ENCODE results near the gene GJA10.
A peak's percentile ranks its signal among the peaks of the same experiment; 100 is the strongest.

The GJA10 gene

GRCh38 chr6:89936177-89936576 is 41.9 kb downstream of the GJA10 start:
- Histone ChIP-seq H3K23ac (ENCODE audit: low read length) (no peak overlapping the region), H3K4ac (ENCODE audit: low read depth, low read length) (no peak overlapping the region), H2BK15ac (replicated peaks; ENCODE audit: low read depth) (no peak overlapping the region), H3K56ac (ENCODE audit: low read length) (no peak overlapping the region), H3K18ac (ENCODE audit: low read length) (no peak overlapping the region), H4K5ac (ENCODE audit: low read length) (no peak overlapping the region), H3K36me3 (ENCODE audit: control insufficient read depth, insufficient read depth, low read length) (no peaks in the 10 kb centered on the region), H4K8ac (ENCODE audit: low read depth, low read length) (no peak overlapping the region), H3K9ac (ENCODE audit: low read length) (no peak overlapping the region), H2BK120ac (ENCODE audit: low read depth, low read length) (no peak overlapping the region), H3K27me3 (ENCODE audit: insufficient read depth, low read length, poor library complexity) (no peaks in the 10 kb centered on the region), H3K79me2 (ENCODE audit: control insufficient read depth, insufficient read depth, low read length) (no peaks in the 10 kb centered on the region), H2AK5ac (ENCODE audit: low read length) (no peak overlapping the region), H3K4me3 (ENCODE audit: low read length) (no peak overlapping the region), H2BK5ac (ENCODE audit: low read length) (no peak overlapping the region), H3K79me1 (ENCODE audit: low read length) (no peaks in the 10 kb centered on the region), H3K27ac (ENCODE audit: low read depth, low read length) (no peak overlapping the region), H3K4me1 (ENCODE audit: control insufficient read depth, low read depth, low read length) (no peaks in the 10 kb centered on the region), H3K4me2 (ENCODE audit: low read length) (no peak overlapping the region)
- WGBS (ENCODE audit: extremely low coverage, insufficient coverage, low lambda C conversion rate): no CpG with 5 or more reads among the region's 1 CpG
- DNase-seq: no peak

- Histone ChIP-seq H3K79me1 (ENCODE audit: low read length) (no peaks in the 10 kb centered on the region), H3K4me3 (ENCODE audit: low read length) (no peak overlapping the region), H2BK5ac (ENCODE audit: low read length) (no peak overlapping the region), H3K4ac (ENCODE audit: low read depth, low read length) (no peak overlapping the region), H3K23ac (ENCODE audit: low read length) (no peak overlapping the region), H3K36me3 (ENCODE audit: control insufficient read depth, insufficient read depth, low read length) (no peaks in the 10 kb centered on the region), H3K79me2 (ENCODE audit: control insufficient read depth, insufficient read depth, low read length) (no peaks in the 10 kb centered on the region), H3K9ac (ENCODE audit: low read length) (no peak overlapping the region), H3K27ac (ENCODE audit: low read depth, low read length) (no peak overlapping the region), H3K18ac (ENCODE audit: low read length) (no peak overlapping the region), H4K5ac (ENCODE audit: low read length) (no peak overlapping the region), H3K56ac (ENCODE audit: low read length) (no peak overlapping the region), H2BK120ac (ENCODE audit: low read depth, low read length) (no peak overlapping the region), H3K27me3 (ENCODE audit: insufficient read depth, low read length, poor library complexity) (no peaks in the 10 kb centered on the region), H4K8ac (ENCODE audit: low read depth, low read length) (no peak overlapping the region), H3K4me1 (ENCODE audit: control insufficient read depth, low read depth, low read length) (no peaks in the 10 kb centered on the region), H2BK15ac (replicated peaks; ENCODE audit: low read depth) (no peak overlapping the region), H3K4me2 (ENCODE audit: low read length) (no peak overlapping the region), H2AK5ac (ENCODE audit: low read length) (no peak overlapping the region)
- WGBS (ENCODE audit: extremely low coverage, insufficient coverage, low lambda C conversion rate): no CpG with 5 or more reads among the region's 12 CpGs
- DNase-seq: no peak
These were observed 43.7 kb downstream of the GJA10 start for GRCh38 chr6:89938014-89938413.

GRCh38 chr6:89939144-89939543 is 44.9 kb downstream of the GJA10 start:
- Histone ChIP-seq H3K79me1 (ENCODE audit: low read length) (no peaks in the 10 kb centered on the region), H3K4me1 (ENCODE audit: control insufficient read depth, low read depth, low read length) (no peaks in the 10 kb centered on the region), H3K9ac (ENCODE audit: low read length) (no peak overlapping the region), H3K18ac (ENCODE audit: low read length) (no peak overlapping the region), H3K27ac (ENCODE audit: low read depth, low read length) (no peak overlapping the region), H4K5ac (ENCODE audit: low read length) (no peak overlapping the region), H3K4me3 (ENCODE audit: low read length) (no peak overlapping the region), H3K4ac (ENCODE audit: low read depth, low read length) (no peak overlapping the region), H3K36me3 (ENCODE audit: control insufficient read depth, insufficient read depth, low read length) (no peaks in the 10 kb centered on the region), H2BK5ac (ENCODE audit: low read length) (no peak overlapping the region), H3K23ac (ENCODE audit: low read length) (no peak overlapping the region), H4K8ac (ENCODE audit: low read depth, low read length) (no peak overlapping the region), H2BK15ac (replicated peaks; ENCODE audit: low read depth) (no peak overlapping the region), H3K4me2 (ENCODE audit: low read length) (no peak overlapping the region), H2BK120ac (ENCODE audit: low read depth, low read length) (no peak overlapping the region), H3K79me2 (ENCODE audit: control insufficient read depth, insufficient read depth, low read length) (no peaks in the 10 kb centered on the region), H3K56ac (ENCODE audit: low read length) (no peak overlapping the region), H3K27me3 (ENCODE audit: insufficient read depth, low read length, poor library complexity) (no peaks in the 10 kb centered on the region), H2AK5ac (ENCODE audit: low read length) (no peak overlapping the region)
- no peak for DNase-seq
- whole genome bisulfite sequencing (ENCODE audit: extremely low coverage, insufficient coverage, low lambda C conversion rate): no CpG with 5 or more reads among the region's 2 CpGs

- peak overlapping the region; percentile 30 for H3K56ac ChIP-seq (ENCODE audit: low read length)
- no peak overlapping the region for H4K8ac ChIP-seq (ENCODE audit: low read depth, low read length)
- no peak overlapping the region for H2AK5ac ChIP-seq (ENCODE audit: low read length)
- H3K4ac ChIP-seq (ENCODE audit: low read depth, low read length): no peak overlapping the region
- no peak overlapping the region for H3K18ac ChIP-seq (ENCODE audit: low read length)
- H2BK15ac ChIP-seq (replicated peaks; ENCODE audit: low read depth): no peak overlapping the region
- H3K23ac ChIP-seq (ENCODE audit: low read length): no peak overlapping the region
- H3K4me3 ChIP-seq (ENCODE audit: low read length): no peak overlapping the region
- no CpG with 5 or more reads among the region's 9 CpGs for WGBS (ENCODE audit: extremely low coverage, insufficient coverage, low lambda C conversion rate)
- no peaks in the 10 kb centered on the region for H3K36me3 ChIP-seq (ENCODE audit: control insufficient read depth, insufficient read depth, low read length)
- no peaks in the 10 kb centered on the region for H3K79me1 ChIP-seq (ENCODE audit: low read length)
- no peak overlapping the region for H3K9ac ChIP-seq (ENCODE audit: low read length)
- peak; percentile 84 for DNase-seq
- H3K27me3 ChIP-seq (ENCODE audit: insufficient read depth, low read length, poor library complexity): no peaks in the 10 kb centered on the region
- H3K4me1 ChIP-seq (ENCODE audit: control insufficient read depth, low read depth, low read length): no peaks in the 10 kb centered on the region
- no peak overlapping the region for H3K4me2 ChIP-seq (ENCODE audit: low read length)
- H3K79me2 ChIP-seq (ENCODE audit: control insufficient read depth, insufficient read depth, low read length): no peaks in the 10 kb centered on the region
- no peak overlapping the region for H2BK120ac ChIP-seq (ENCODE audit: low read depth, low read length)
- no peak overlapping the region for H2BK5ac ChIP-seq (ENCODE audit: low read length)
- no peak overlapping the region for H3K27ac ChIP-seq (ENCODE audit: low read depth, low read length)
- no peak overlapping the region for H4K5ac ChIP-seq (ENCODE audit: low read length)
These were observed 46.2 kb downstream of the GJA10 start for GRCh38 chr6:89940225-89941027.

- Histone ChIP-seq H3K4me2 (ENCODE audit: low read length) (no peak overlapping the region), H2BK15ac (replicated peaks; ENCODE audit: low read depth) (no peak overlapping the region), H3K79me1 (ENCODE audit: low read length) (no peaks in the 10 kb centered on the region), H3K36me3 (ENCODE audit: control insufficient read depth, insufficient read depth, low read length) (no peaks in the 10 kb centered on the region), H3K27me3 (ENCODE audit: insufficient read depth, low read length, poor library complexity) (no peaks in the 10 kb centered on the region), H3K79me2 (ENCODE audit: control insufficient read depth, insufficient read depth, low read length) (no peaks in the 10 kb centered on the region), H2BK120ac (ENCODE audit: low read depth, low read length) (no peak overlapping the region), H4K8ac (ENCODE audit: low read depth, low read length) (no peak overlapping the region), H3K18ac (ENCODE audit: low read length) (no peak overlapping the region), H3K9ac (ENCODE audit: low read length) (no peak overlapping the region), H2AK5ac (ENCODE audit: low read length) (no peak overlapping the region), H3K4me1 (ENCODE audit: control insufficient read depth, low read depth, low read length) (no peaks in the 10 kb centered on the region), H3K56ac (ENCODE audit: low read length) (no peak overlapping the region), H3K27ac (ENCODE audit: low read depth, low read length) (no peak overlapping the region), H3K23ac (ENCODE audit: low read length) (no peak overlapping the region), H3K4ac (ENCODE audit: low read depth, low read length) (no peak overlapping the region), H3K4me3 (ENCODE audit: low read length) (no peak overlapping the region), H4K5ac (ENCODE audit: low read length) (no peak overlapping the region), H2BK5ac (ENCODE audit: low read length) (no peak overlapping the region)
- no CpG with 5 or more reads among the region's 15 CpGs for WGBS (ENCODE audit: extremely low coverage, insufficient coverage, low lambda C conversion rate)
- DNase-seq: no peak
These were observed 46.9 kb downstream of the GJA10 start for GRCh38 chr6:89941031-89941762.
